GM12878 (cell line): ENCODE data around the gene MED25.

Experiments used
- ETV6 ChIP-seq, 2 experiments: fragments of 450-650 bp in 1 of 2; IDR thresholded peaks in 1 of 2; conservative IDR thresholded peaks in 1 of 2; 2 replicates each; pipeline ENCODE4 v1.6.1; 2014; ENCODE audit warnings: antibody characterized with exemption in 1 of 2, borderline replicate concordance in 1 of 2, low read depth in 1 of 2, mild to moderate bottlenecking in 1 of 2, moderate library complexity in 1 of 2
- POLR2AphosphoS5 ChIP-seq: IDR thresholded peaks from 2 replicates; pipeline ENCODE4 v1.6.1; 2011; ENCODE audit warnings: mild to moderate bottlenecking, low read length, inconsistent platforms

- TF ChIP-seq ETV6 (conservative IDR thresholded peaks at IDR 0.05 in 1 of 2, IDR thresholded peaks at IDR 0.05 in 1 of 2; ENCODE audit: borderline replicate concordance in 1 of 2, low read depth in 1 of 2) (no peak), POLR2AphosphoS5 (no peak)
These were observed 10.0 kb upstream of the MED25 start for GRCh38 chr19:49807904-49808675.
